T-helper 2 cell treated with Interferon-gamma antibody and Interleukin-4, amounts not matched to agents 100 ng/mL and 5 ng/mL, for 36 hours (primary cell): Measurements from ENCODE around the gene PYGB. TPM values are rescaled to one million over a fixed set of nuclear protein-coding genes. Genes with fewer than 3 reads are reported as not detected.

Experiments
- intact Hi-C: fragments of 100-400 bp; cut with micrococcal nuclease; formaldehyde crosslinking; loops from one replicate; pipeline ENCODE4 v1.15.1; 2023
- total RNA-seq: library from RNA; stranded (reverse); gene quantifications from 2 replicates; pipeline ENCODE4 v1.2.3, GENCODE V29; 2022

PYGB gene
- 32.2 and 32.3 TPM in 2 replicates for total RNA-seq

GRCh38 chr20:25247956-25248785 lies at the start of gene PYGB:
PYGB (plus strand) TSS chr20:25248085; CDS start chr20:25248179, 94 bp downstream.
- intact Hi-C loops: loop anchor here (1.0 to 5.0 kb wide), 5 partner anchors 53 to 449 kb away; partner anchors contain the start of genes ABHD12, ACSS1, APMAP and ENTPD6

- intact Hi-C loops: loop anchor here (5.0 kb wide), 1 partner anchor 208 kb away; the partner anchor contains the start of gene GINS1
These were observed 49.1 kb upstream of the PYGB start for GRCh38 chr20:25198663-25199383.

DNA sequence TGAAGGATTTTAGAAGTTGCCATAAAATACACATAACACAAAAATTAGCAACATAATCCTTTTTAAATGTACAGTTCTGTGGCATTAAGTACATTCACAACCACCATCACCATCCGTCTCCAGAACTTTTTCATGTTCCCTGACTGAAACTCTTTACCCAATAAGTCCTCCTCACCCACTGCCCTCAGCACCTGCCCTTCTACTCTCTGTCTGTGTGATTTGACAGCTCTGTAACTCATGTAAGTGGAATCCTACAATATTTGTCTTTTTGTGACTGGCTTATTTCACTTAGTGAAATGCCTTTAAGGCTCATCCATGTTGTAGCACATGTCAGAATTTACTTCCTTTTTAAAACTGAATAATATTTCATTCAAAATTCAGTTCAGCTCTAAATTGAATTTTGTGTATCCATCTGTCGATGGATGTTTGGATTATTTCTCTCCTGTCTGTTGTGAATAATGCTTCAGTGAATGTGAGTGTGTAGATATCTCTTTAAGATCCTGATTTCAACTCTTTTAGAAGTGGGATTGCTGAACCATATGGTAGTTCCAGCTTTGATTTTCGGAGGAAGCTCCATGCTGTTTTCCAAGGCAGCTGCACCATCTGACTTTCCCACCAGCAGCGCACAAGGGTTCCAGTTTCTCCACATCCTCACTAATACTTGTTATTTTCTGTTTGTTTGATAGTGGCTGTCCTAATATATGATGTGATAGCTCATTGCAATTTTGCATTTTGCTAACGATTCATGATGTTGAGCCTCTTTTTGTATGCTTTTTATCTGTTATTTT lies 48.2 kb upstream of the PYGB start:
- intact Hi-C loops: loop anchor here (5.0 kb wide), 1 partner anchor 208 kb away; the partner anchor contains the start of gene GINS1

DNA sequence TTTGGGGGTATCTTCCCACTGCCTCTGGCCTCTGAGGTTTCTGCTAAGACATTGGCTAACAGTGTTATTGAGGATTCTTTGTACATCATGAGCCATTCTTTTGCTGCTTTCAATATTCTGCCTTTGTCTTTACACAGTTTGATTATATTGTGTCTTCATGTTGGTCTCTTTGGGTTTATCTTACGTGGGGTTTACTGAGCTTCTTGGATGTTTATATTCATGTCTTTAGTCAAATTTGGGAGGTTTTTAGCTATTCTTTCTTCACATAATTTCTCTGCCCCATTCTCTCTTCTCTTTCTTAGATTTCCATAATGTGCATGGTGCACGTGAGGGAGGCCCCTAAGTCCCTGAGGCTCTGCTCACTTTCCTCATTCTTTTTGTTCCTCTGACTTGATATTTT lies 44.8 kb upstream of the PYGB start:
- intact Hi-C loops: no loop called here

DNA sequence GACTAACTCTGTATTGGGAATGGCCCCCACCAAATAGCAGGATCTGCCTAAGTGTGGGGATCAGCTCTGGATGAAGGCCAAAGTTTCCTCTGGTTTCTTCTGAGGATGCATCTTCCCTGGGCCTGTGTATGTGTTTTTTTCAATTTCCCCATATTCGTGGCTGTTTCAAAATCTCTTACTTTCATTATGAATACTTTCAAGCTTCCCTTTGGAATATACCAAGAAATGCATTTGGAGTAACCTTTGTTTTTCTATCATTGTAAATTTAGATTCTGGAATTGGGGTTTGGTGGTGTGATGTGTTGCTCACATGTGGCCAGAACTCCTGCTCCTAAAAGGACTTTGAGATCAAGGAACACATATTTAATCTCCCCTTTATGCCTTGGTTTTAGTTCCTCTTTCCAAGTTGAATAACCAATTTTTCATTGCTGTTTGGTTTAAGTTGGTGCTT lies 44.0 kb upstream of the PYGB start:
- intact Hi-C loops: no loop called here

- intact Hi-C loops: no loop called here
These were observed 43.2 kb upstream of the PYGB start for GRCh38 chr20:25204550-25205276.

- intact Hi-C loops: no loop called here
These were observed 42.4 kb upstream of the PYGB start for GRCh38 chr20:25205277-25206062.

- intact Hi-C loops: no loop called here
These were observed 41.9 kb upstream of the PYGB start for GRCh38 chr20:25206063-25206403.

- intact Hi-C loops: no loop called here
These were observed 41.3 kb upstream of the PYGB start for GRCh38 chr20:25206548-25206947.

DNA sequence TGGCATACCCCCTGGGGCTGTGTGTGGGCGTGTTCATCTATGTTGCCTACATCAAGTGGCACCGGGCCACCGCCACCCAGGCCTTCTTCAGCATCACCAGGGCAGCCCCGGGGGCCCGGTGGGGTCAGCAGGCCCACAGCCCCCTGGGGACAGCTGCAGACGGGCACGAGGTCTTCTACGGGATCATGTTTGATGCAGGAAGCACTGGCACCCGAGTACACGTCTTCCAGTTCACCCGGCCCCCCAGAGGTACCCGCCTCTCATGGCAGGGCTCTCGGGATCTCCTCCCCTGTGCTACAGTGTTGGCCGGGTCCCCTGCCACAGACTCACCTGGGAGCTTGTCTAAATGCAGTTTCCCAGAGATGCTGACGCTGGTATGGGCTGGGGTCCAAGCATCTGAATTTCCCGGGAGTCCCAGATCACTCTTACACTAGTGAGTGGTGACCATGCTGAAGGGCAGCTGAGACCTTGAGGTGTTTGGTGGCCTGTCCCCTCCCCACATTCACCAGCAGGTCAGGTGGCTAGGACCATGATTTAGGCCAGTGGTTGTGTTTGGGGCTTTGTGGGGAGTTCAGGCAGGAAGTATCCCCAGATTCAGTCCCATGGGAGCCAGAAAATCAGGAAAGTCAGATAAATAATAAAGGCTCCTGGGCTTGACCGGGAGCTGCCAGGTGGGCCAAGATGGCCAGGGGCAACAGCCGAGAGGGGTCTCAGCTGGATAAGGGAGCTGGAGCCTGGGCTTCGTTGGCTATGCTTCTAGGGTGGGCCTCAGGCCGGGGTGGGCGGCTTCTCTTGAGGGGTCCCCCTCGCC lies 40.5 kb upstream of the PYGB start:
- intact Hi-C loops: no loop called here

DNA sequence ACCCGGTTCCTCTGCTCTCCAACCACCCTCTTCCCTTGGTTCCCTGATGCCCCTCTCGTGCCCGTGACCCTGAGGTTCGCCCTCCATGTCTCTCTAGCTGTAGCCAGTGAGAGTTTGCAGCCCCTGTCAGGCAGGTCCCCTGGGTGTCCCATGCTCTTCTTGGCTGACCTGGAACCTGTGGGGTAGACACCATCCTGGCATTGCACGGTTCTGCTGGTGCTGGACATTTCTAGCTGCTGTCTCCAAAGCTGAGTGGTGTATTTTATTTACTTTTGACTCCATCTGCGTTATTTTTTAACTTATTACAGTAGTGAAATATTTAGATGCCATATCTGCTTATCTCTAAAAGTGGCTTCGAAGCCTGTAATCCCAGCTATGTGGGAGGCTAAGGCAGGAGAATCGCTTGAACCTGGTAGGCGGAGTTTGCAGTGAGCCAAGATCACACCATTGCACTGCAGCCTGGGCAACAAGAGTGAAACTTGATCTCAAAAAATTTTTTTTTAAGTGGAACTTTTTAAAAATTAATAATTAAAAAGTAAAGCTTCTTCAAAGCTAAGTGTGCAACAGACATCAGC lies 39.8 kb upstream of the PYGB start:
- intact Hi-C loops: no loop called here

GRCh38 chr20:25209400-25209799 lies 38.5 kb upstream of the PYGB start:
- intact Hi-C loops: no loop called here

- intact Hi-C loops: no loop called here
These were observed 38.0 kb upstream of the PYGB start for GRCh38 chr20:25209911-25210310.

- intact Hi-C loops: no loop called here
These were observed 36.6 kb upstream of the PYGB start for GRCh38 chr20:25211273-25211672.

GRCh38 chr20:25212242-25212641 lies 35.6 kb upstream of the PYGB start:
- intact Hi-C loops: no loop called here

- intact Hi-C loops: no loop called here
These were observed 34.1 kb upstream of the PYGB start for GRCh38 chr20:25213566-25214425.

GRCh38 chr20:25214426-25214790 lies 33.5 kb upstream of the PYGB start:
- intact Hi-C loops: no loop called here

DNA sequence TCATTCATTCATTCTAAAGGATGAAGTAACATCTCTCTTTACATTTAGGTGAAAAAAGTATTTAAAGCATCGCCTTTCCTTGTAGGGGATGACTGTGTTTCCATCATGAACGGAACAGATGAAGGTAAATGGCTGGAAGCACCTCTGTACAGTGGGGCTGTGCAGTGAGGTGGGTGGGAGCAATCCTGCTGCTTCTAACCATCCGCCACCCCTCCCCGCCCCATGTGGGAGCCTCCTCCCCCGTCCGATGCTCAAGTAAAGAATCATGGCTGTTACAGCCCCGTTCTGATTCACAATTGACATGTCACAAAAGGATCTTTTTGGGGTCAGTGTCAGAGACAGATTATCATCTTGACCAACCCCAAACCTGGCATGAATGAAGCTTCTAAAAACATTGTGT lies 33.1 kb upstream of the PYGB start:
- intact Hi-C loops: no loop called here
